Measurements from ENCODE around the gene CEACAM20.
"Not testable (repeated sequence)": the region's sequence is repeated elsewhere in the genome, so short reads cannot be mapped to it uniquely, and the experiment has no call there.

- not testable (repeated sequence) for TF ChIP-seq MAX (IDR thresholded peaks at IDR 0.05); CTCF (CRISPR knock-in tag; IDR thresholded peaks at IDR 0.05)
These were observed 21.5 kb upstream of the CEACAM20 start for GRCh38 chr19:44550976-44551375.

Measured in HepG2 (cell line).